Measurements from ENCODE around the gene DRC7. TPM values are rescaled to one million over a fixed set of nuclear protein-coding genes. Genes with fewer than 3 reads are reported as not detected.

The DRC7 gene
- total RNA-seq, 1 experiment from 2014 or later, result not detected

- ATAC-seq, result no peak
These were observed 31.4 kb downstream of the DRC7 start for GRCh38 chr16:57725976-57726375.

GRCh38 chr16:57726433-57726947 lies 31.9 kb downstream of the DRC7 start:
- TF ChIP-seq ESRRA (CRISPR knock-in tag; IDR thresholded peaks at IDR 0.05; ENCODE audit: borderline replicate concordance) (no peak), SP1 (CRISPR knock-in tag; conservative IDR thresholded peaks at IDR 0.05) (no peak), GRHL2 (CRISPR knock-in tag; IDR thresholded peaks at IDR 0.05; ENCODE audit: insufficient replicate concordance, severe bottlenecking) (no peak), ZNF512 (CRISPR knock-in tag; IDR thresholded peaks at IDR 0.05; ENCODE audit: borderline replicate concordance) (no peak), CTCF (IDR thresholded peaks at IDR 0.05) (no peak), ETV6 (CRISPR knock-in tag; IDR thresholded peaks at IDR 0.05) (no peak), OVOL2 (CRISPR knock-in tag; IDR thresholded peaks at IDR 0.05; ENCODE audit: borderline replicate concordance) (no peak), IRF1 (CRISPR knock-in tag; IDR thresholded peaks at IDR 0.05) (no peak), ZNF281 (CRISPR knock-in tag; IDR thresholded peaks at IDR 0.05) (no peak)
- DNase-seq (ENCODE audit: low spot score) (no peak), ATAC-seq (no peak)
- Mint-ChIP-seq H3K36me3 (no peaks in the 10 kb centered on the region), H3K4me1 (peaks cover 4% of the 10 kb centered on the region), H3K4me3 (no peak overlapping the region), H3K27ac (no peak overlapping the region), H3K27me3 (ENCODE audit: low read depth) (peaks cover under 1% of the 10 kb centered on the region; the same call in 1 of the 2 replicates), H3K9me3 (no peaks in the 10 kb centered on the region)
- CTCF ChIA-PET, result no interaction called here
- POLR2A ChIA-PET, result no interaction called here

More at GRCh38 chr16:57725976-57726375, 31.4 kb downstream of the DRC7 start:
- H3K36me3 Mint-ChIP-seq, result no peaks in the 10 kb centered on the region
- no peak for TF ChIP-seq IRF2 (CRISPR knock-in tag; IDR thresholded peaks at IDR 0.05; ENCODE audit: borderline replicate concordance, low read depth)
- CTCF ChIA-PET, result no interaction called here
- POLR2A ChIA-PET, result no interaction called here
- H3K4me1 Mint-ChIP-seq, result no peaks in the 10 kb centered on the region
- H3K27me3 Mint-ChIP-seq (ENCODE audit: low read depth), result no peaks in the 10 kb centered on the region
- no peak overlapping the region for H3K4me3 Mint-ChIP-seq
- H3K9me3 Mint-ChIP-seq, result no peaks in the 10 kb centered on the region
- DNase-seq (ENCODE audit: low spot score), result no peak
- H3K27ac Mint-ChIP-seq, result no peak overlapping the region

GRCh38 chr16:57727610-57728009 lies 33.0 kb downstream of the DRC7 start:
- peaks cover 3% of the 10 kb centered on the region; the same call in 1 of the 2 replicates for H3K27me3 Mint-ChIP-seq (ENCODE audit: low read depth)
- no peaks in the 10 kb centered on the region for H3K36me3 Mint-ChIP-seq
- ChIA-PET POLR2A (no interaction called here), CTCF (interaction anchor here (0.5 to 1.6 kb wide), 4 partner anchors 9 to 136 kb away, joined by 3 to 4 read pairs (median 4); no protein-coding TSS in a partner anchor)
- peaks cover 5% of the 10 kb centered on the region for H3K4me1 Mint-ChIP-seq
- H3K27ac Mint-ChIP-seq, result no peak overlapping the region
- no peak overlapping the region for H3K4me3 Mint-ChIP-seq
- no peak for DNase-seq (ENCODE audit: low spot score)
- peak; percentile 63 for ATAC-seq
- H3K9me3 Mint-ChIP-seq, result no peaks in the 10 kb centered on the region; the same call in 1 of the 2 replicates
- TF ChIP-seq OVOL2 (CRISPR knock-in tag; IDR thresholded peaks at IDR 0.05; ENCODE audit: borderline replicate concordance) (no peak), GTF2I (CRISPR knock-in tag; conservative IDR thresholded peaks at IDR 0.05) (no peak), PREB (CRISPR knock-in tag; IDR thresholded peaks at IDR 0.05; ENCODE audit: borderline replicate concordance) (no peak), AFF4 (CRISPR knock-in tag; IDR thresholded peaks at IDR 0.05; ENCODE audit: borderline replicate concordance) (no peak), PRDM15 (CRISPR knock-in tag; IDR thresholded peaks at IDR 0.05) (no peak), NR1H2 (CRISPR knock-in tag; IDR thresholded peaks at IDR 0.05) (no peak)

Measured in WTC11 (cell line).